Germinal center (tissue), 1 donor: Measurements from ENCODE around the gene TMEM232.
"Not testable (repeated sequence)": the region's sequence is repeated elsewhere in the genome, so short reads cannot be mapped to it uniquely, and the experiment has no call there.

Experiments used
- DNase-seq: peaks from one replicate; pipeline ENCODE4 v3.0.0; 2012; ENCODE audit warnings: mixed read lengths, low spot score

The TMEM232 gene

GRCh38 chr5:110625376-110625999 is 101.0 kb downstream of the TMEM232 start:
- peak; percentile 2 for DNase-seq

- no peak for DNase-seq
These were observed 102.6 kb downstream of the TMEM232 start for GRCh38 chr5:110623874-110624273.

GRCh38 chr5:110618941-110619340 is 107.5 kb downstream of the TMEM232 start:
- DNase-seq: no peak

GRCh38 chr5:110616009-110616408 is 110.5 kb downstream of the TMEM232 start:
- no peak for DNase-seq

- DNase-seq: no peak
These were observed 113.7 kb downstream of the TMEM232 start for GRCh38 chr5:110612794-110613247.

- DNase-seq: no peak
These were observed 114.7 kb downstream of the TMEM232 start for GRCh38 chr5:110611817-110612216.

- no peak for DNase-seq
These were observed 131.6 kb downstream of the TMEM232 start for GRCh38 chr5:110594866-110595265.

GRCh38 chr5:110590187-110590586 is 136.3 kb downstream of the TMEM232 start:
- DNase-seq: no peak

GRCh38 chr5:110588286-110588980 is 138.0 kb downstream of the TMEM232 start:
- no peak for DNase-seq

- no peak for DNase-seq
These were observed 145.8 kb downstream of the TMEM232 start for GRCh38 chr5:110580625-110581024.

- DNase-seq: no peak
These were observed 153.7 kb downstream of the TMEM232 start for GRCh38 chr5:110572729-110573128.

GRCh38 chr5:110562191-110562590 is 164.3 kb downstream of the TMEM232 start:
- no peak for DNase-seq

- no peak for DNase-seq
These were observed 165.0 kb downstream of the TMEM232 start for GRCh38 chr5:110561510-110561909.

- no peak for DNase-seq
These were observed 177.2 kb downstream of the TMEM232 start for GRCh38 chr5:110549301-110549700.

GRCh38 chr5:110548171-110548570 is 178.3 kb downstream of the TMEM232 start:
- DNase-seq: no peak

GRCh38 chr5:110547495-110547894 is 179.0 kb downstream of the TMEM232 start:
- DNase-seq: no peak

- DNase-seq: no peak
These were observed 180.8 kb downstream of the TMEM232 start for GRCh38 chr5:110545716-110546115.

- DNase-seq: no peak
These were observed 181.9 kb downstream of the TMEM232 start for GRCh38 chr5:110544603-110545002.

- no peak for DNase-seq
These were observed 183.5 kb downstream of the TMEM232 start for GRCh38 chr5:110542949-110543348.

- DNase-seq: no peak
These were observed 190.1 kb downstream of the TMEM232 start for GRCh38 chr5:110536120-110537115.

GRCh38 chr5:110535146-110535545 is 191.3 kb downstream of the TMEM232 start:
- DNase-seq: not testable (repeated sequence)

GRCh38 chr5:110525762-110526161 is 200.7 kb downstream of the TMEM232 start:
- no peak for DNase-seq
